Glutamatergic neuron (in vitro differentiated cells): ENCODE results near the gene OR2V2. TPM values are rescaled to one million over a fixed set of nuclear protein-coding genes. Genes with fewer than 3 reads are reported as not detected.
"Not testable (repeated sequence)": the region's sequence is repeated elsewhere in the genome, so short reads cannot be mapped to it uniquely, and the experiment has no call there.

Experiments used
- DNase-seq: peaks from one replicate; pipeline ENCODE4 v3.0.0; 2022
- H3K27ac Mint-ChIP-seq: one replicate; pipeline ENCODE4 v1.8.0; 2020; ENCODE audit warnings: mild to moderate bottlenecking, mixed read lengths, inconsistent platforms; ENCODE audit not compliant: unreplicated experiment
- H3K27me3 Mint-ChIP-seq: one replicate; pipeline ENCODE4 v1.8.0; 2020; ENCODE audit warnings: mild to moderate bottlenecking, moderate library complexity, mixed read lengths, inconsistent platforms; ENCODE audit not compliant: unreplicated experiment
- H3K36me3 Mint-ChIP-seq: one replicate; pipeline ENCODE4 v1.8.0; 2020; ENCODE audit warnings: mild to moderate bottlenecking, mixed read lengths, inconsistent platforms; ENCODE audit not compliant: unreplicated experiment
- H3K4me1 Mint-ChIP-seq: one replicate; pipeline ENCODE4 v1.8.0; 2020; ENCODE audit warnings: mild to moderate bottlenecking, low read depth, mixed read lengths, inconsistent platforms; ENCODE audit not compliant: unreplicated experiment
- H3K4me3 Mint-ChIP-seq: one replicate; pipeline ENCODE4 v1.8.0; 2020; ENCODE audit warnings: mild to moderate bottlenecking, mixed read lengths, inconsistent platforms; ENCODE audit not compliant: unreplicated experiment
- H3K9me3 Mint-ChIP-seq: one replicate; pipeline ENCODE4 v1.8.0; 2020; ENCODE audit warnings: mild to moderate bottlenecking, moderate library complexity, mixed read lengths, inconsistent platforms; ENCODE audit not compliant: unreplicated experiment
- CTCF ChIP-seq: fragments of 200-600 bp; sonication (generic); IDR thresholded peaks from one replicate; pipeline ENCODE4 v1.5.0; 2021; ENCODE audit not compliant: partially characterized antibody, unreplicated experiment
- total RNA-seq: library from RNA; stranded (reverse); fragmentation: NEBNext Ultra II Directional; extraction: Animal tissue kit (Norgen Biotek cat#: 25700); gene quantifications from one replicate; pipeline ENCODE4 v1.2.1, GENCODE V29; 2021; ENCODE audit not compliant: unreplicated experiment

The OR2V2 gene
- total RNA-seq, 1 donor from 2014 or later, result not detected

- Mint-ChIP-seq H3K4me1 (peaks cover 14% of the 10 kb centered on the region), H3K27me3 (peaks cover 8% of the 10 kb centered on the region), H3K4me3 (no peak overlapping the region), H3K36me3 (peaks cover 8% of the 10 kb centered on the region), H3K27ac (no peak overlapping the region), H3K9me3 (peaks cover 7% of the 10 kb centered on the region)
- DNase-seq, result no peak
- no peak for TF ChIP-seq CTCF
Observed at GRCh38 chr5:181109489-181110013, 37.8 kb upstream of the OR2V2 start.

- Mint-ChIP-seq H3K36me3 (peaks cover 14% of the 10 kb centered on the region), H3K27me3 (peaks cover 16% of the 10 kb centered on the region), H3K4me1 (peaks cover 17% of the 10 kb centered on the region), H3K9me3 (peaks cover 12% of the 10 kb centered on the region), H3K27ac (no peak overlapping the region), H3K4me3 (no peak overlapping the region)
- DNase-seq, result no peak
- TF ChIP-seq CTCF, result no peak
Observed at GRCh38 chr5:181111010-181111409, 36.4 kb upstream of the OR2V2 start.

- Mint-ChIP-seq H3K27me3 (peaks cover 16% of the 10 kb centered on the region), H3K4me1 (peaks cover 15% of the 10 kb centered on the region), H3K9me3 (peaks cover 12% of the 10 kb centered on the region), H3K4me3 (no peak overlapping the region), H3K27ac (no peak overlapping the region), H3K36me3 (peaks cover 18% of the 10 kb centered on the region)
- DNase-seq, result no peak
- TF ChIP-seq CTCF, result no peak
Observed at GRCh38 chr5:181112476-181112875, 34.9 kb upstream of the OR2V2 start.

GRCh38 chr5:181113572-181113971 lies 33.8 kb upstream of the OR2V2 start:
- Mint-ChIP-seq H3K9me3 (peaks cover 12% of the 10 kb centered on the region), H3K36me3 (peaks cover 19% of the 10 kb centered on the region), H3K27me3 (peaks cover 16% of the 10 kb centered on the region), H3K4me1 (peaks cover 12% of the 10 kb centered on the region)
- not testable (repeated sequence) for H3K27ac Mint-ChIP-seq, H3K4me3 Mint-ChIP-seq, DNase-seq

GRCh38 chr5:181114284-181114843 lies 33.0 kb upstream of the OR2V2 start:
- Mint-ChIP-seq H3K4me3 (peak overlapping the region; percentile 74), H3K4me1 (peaks cover 12% of the 10 kb centered on the region), H3K9me3 (peaks cover 12% of the 10 kb centered on the region), H3K36me3 (peaks cover 19% of the 10 kb centered on the region), H3K27ac (no peak overlapping the region), H3K27me3 (peaks cover 16% of the 10 kb centered on the region)
- DNase-seq, result no peak
- no peak for TF ChIP-seq CTCF
